ENCODE results near the gene ZNF14. TPM values are rescaled to one million over a fixed set of nuclear protein-coding genes. Genes with fewer than 3 reads are reported as not detected.

The ZNF14 gene
- total and polyA plus RNA-seq, 2 of the 4 experiments (the other 2 are of a cell fraction): 1.2 to 5.4 TPM

DNA sequence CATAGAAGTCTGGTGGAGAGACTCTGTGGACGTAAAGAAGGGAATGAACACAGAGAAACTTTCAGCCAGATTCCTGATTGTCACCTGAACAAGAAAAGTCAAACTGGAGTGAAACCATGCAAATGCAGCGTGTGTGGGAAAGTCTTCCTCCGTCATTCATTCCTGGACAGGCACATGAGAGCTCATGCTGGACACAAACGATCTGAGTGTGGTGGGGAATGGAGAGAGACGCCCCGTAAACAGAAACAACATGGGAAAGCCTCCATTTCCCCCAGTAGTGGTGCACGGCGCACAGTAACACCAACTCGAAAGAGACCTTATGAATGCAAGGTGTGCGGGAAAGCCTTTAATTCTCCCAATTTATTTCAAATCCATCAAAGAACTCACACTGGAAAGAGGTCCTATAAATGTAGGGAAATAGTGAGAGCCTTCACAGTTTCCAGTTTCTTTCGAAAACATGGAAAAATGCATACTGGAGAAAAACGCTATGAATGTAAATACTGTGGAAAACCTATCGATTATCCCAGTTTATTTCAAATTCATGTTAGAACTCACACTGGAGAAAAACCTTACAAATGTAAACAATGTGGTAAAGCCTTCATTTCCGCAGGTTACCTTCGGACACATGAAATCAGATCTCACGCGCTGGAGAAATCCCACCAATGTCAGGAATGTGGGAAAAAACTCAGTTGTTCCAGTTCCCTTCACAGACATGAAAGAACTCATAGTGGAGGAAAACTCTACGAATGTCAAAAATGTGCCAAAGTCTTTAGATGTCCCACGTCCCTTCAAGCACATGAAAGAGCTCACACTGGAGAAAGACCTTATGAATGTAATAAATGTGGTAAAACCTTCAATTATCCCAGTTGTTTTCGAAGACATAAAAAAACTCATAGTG, 53.5 kb downstream of the ZNF14 start (continued):
- no peak for TF ChIP-seq NFE2L2 (IDR thresholded peaks at IDR 0.05; ENCODE audit: low read depth, low read length)

DNA sequence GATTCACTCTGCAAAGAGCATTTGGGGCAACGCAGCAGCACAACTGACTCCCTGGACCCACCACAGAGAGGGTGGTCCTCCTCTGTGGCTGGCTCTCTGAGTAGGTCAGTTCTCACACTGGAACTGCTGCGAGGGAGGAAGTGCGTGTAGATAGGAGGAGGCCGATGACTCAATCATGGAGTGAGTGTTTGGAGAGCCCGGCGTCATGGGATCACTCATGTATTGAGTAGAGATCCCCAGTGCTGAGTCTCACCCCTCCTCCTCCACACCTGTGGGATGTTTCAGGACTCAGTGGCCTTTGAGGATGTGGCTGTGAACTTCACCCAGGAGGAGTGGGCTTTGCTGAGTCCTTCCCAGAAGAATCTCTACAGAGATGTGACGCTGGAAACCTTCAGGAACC, 55.3 kb downstream of the ZNF14 start:
- no peak overlapping the region for H2AFZ ChIP-seq (replicated peaks; ENCODE audit: low read length, poor library complexity)
- no peak for TF ChIP-seq MXI1 (IDR thresholded peaks at IDR 0.05; ENCODE audit: borderline replicate concordance, low read depth, low read length)
- no TSS peak for BruUV-seq (replicated peaks)
- no peak overlapping the region for H3K4me2 ChIP-seq (ENCODE audit: low read depth, low read length)
- no peak overlapping the region for H3K56ac ChIP-seq (ENCODE audit: extremely low read depth, insufficient read depth, low read length)
- DNase-seq (no peak), ATAC-seq (ENCODE audit: low read depth) (no peak)
- no peak overlapping the region for H3K14ac ChIP-seq (replicated peaks; ENCODE audit: low read depth, low read length)
- H3K27me3 ChIP-seq (ENCODE audit: control insufficient read depth, insufficient read depth, low read length): no peaks in the 10 kb centered on the region
- peaks cover 32% of the 10 kb centered on the region for H3K36me3 ChIP-seq (ENCODE audit: control insufficient read depth, insufficient read depth, low read length)
- H3K9me1 ChIP-seq (ENCODE audit: insufficient read depth, low read length): no peaks in the 10 kb centered on the region
- H4K20me1 ChIP-seq (ENCODE audit: insufficient read depth, low read length): no peaks in the 10 kb centered on the region
- H3K27ac ChIP-seq (ENCODE audit: insufficient read depth, low read length): no peak overlapping the region
- POLR2A ChIA-PET (ENCODE audit: unreplicated experiment): no interaction called here
- peaks cover 34% of the 10 kb centered on the region for H3K9me3 ChIP-seq (ENCODE audit: control insufficient read depth, insufficient read depth, low read length)
- H4K5ac ChIP-seq (ENCODE audit: low read depth, low read length): no peak overlapping the region
- H2BK15ac ChIP-seq (ENCODE audit: low read depth, low read length): no peak overlapping the region
- no peak overlapping the region for H4K91ac ChIP-seq (ENCODE audit: insufficient read depth, low read depth, low read length)
- no peak overlapping the region for H2BK5ac ChIP-seq (ENCODE audit: low read depth, low read length, poor library complexity, severe bottlenecking)
- intact Hi-C loops (cut with micrococcal nuclease) (no loop called here), dilution Hi-C loops (cut with HindIII; ENCODE audit: low sequenced_read_pairs, unreplicated experiment) (no loop called here), in situ Hi-C loops (cut with MboI; ENCODE audit: low sequenced_read_pairs) (no loop called here)
- H2AK9ac ChIP-seq (replicated peaks; ENCODE audit: low read depth, low read length, poor library complexity): no peak overlapping the region
- WGBS, 2 experiments (ENCODE audit: extremely low coverage in 2 of 2, insufficient read length in 1 of 2): 100% methylated on average over 1 of the region's 7 CpGs; no CpG with 5 or more reads in 1 of the 2 experiments
- no peak overlapping the region for H2AK5ac ChIP-seq (ENCODE audit: low read depth, low read length)
- H4K8ac ChIP-seq (ENCODE audit: low read depth in 2 of 2, low read length in 2 of 2): no peak overlapping the region
- H3K4me3 ChIP-seq (ENCODE audit: insufficient read depth, low read depth, low read length): no peak overlapping the region
- H3K23ac ChIP-seq (ENCODE audit: low read depth, low read length): no peak overlapping the region
- peaks cover 2 to 13% of the 10 kb centered on the region in 2 experiments; a peak in 2 of 4 replicates for H3K79me1 ChIP-seq (ENCODE audit: low read depth in 1 of 2, low read length in 2 of 2)
- no peak overlapping the region for H2BK120ac ChIP-seq (ENCODE audit: low read depth, low read length)
- no peak overlapping the region for H3K18ac ChIP-seq (ENCODE audit: low read depth, low read length)
- no peak overlapping the region for H3K9ac ChIP-seq (ENCODE audit: low read depth, low read length)
- H3K4ac ChIP-seq (ENCODE audit: low read depth, low read length): no peak overlapping the region
- H2BK20ac ChIP-seq (ENCODE audit: low read depth, low read length): no peak overlapping the region
- CTCF ChIA-PET: no interaction called here
- H3K4me1 ChIP-seq (ENCODE audit: control insufficient read depth, insufficient read depth, low read length): no peaks in the 10 kb centered on the region
